PC-9 (cell line): ENCODE measurements around the gene CHEK2. TPM values are rescaled to one million over a fixed set of nuclear protein-coding genes. Genes with fewer than 3 reads are reported as not detected.

Experiments used
- BruUV-seq: library from RNA; stranded (reverse); fragments of 400-500 nt; replicated peaks from 2 replicates; lab custom pipeline; 2021; lab: Mats Ljungman, UMichigan
- CTCF ChIA-PET: fragments of 300-600 bp; sonication (Branson Sonifier 250); formaldehyde crosslinking; loops from one replicate; lab custom pipeline; 2022; ENCODE audit warnings: antibody characterized with exemption; lab: Charles Lee
- POLR2A ChIA-PET: fragments of 300-600 bp; sonication (Branson Sonifier 250); formaldehyde crosslinking; loops from one replicate; lab custom pipeline; 2022; ENCODE audit warnings: antibody characterized with exemption; ENCODE audit not compliant: unreplicated experiment; lab: Charles Lee
- DNase-seq, 2 experiments: peaks; one replicate each; pipeline versions ENCODE4 v3.0.0 to v3.0.0-alpha.2; 2015 to 2022; ENCODE audit warnings: mixed read lengths in 1 of 2
- H2AFZ ChIP-seq: fragments of 200-600 bp; sonication (generic); 2 replicates; pipeline ENCODE4 v1.8.1; 2017; ENCODE audit warnings: antibody characterized with exemption
- H3F3A ChIP-seq: fragments of 200-600 bp; sonication (generic); 2 replicates; pipeline ENCODE4 v1.8.1; 2017; ENCODE audit warnings: antibody characterized with exemption, mild to moderate bottlenecking, low read depth; ENCODE audit not compliant: insufficient read depth
- H3K27ac ChIP-seq: fragments of 200-600 bp; sonication (generic); 2 replicates; pipeline ENCODE4 v1.6.1; 2016; ENCODE audit warnings: mixed run types
- H3K27me3 ChIP-seq: fragments of 200-600 bp; sonication (generic); 2 replicates; pipeline ENCODE4 v1.6.1; 2016; ENCODE audit warnings: low read depth, mixed run types; ENCODE audit not compliant: insufficient read depth
- H3K36me3 ChIP-seq: fragments of 200-600 bp; sonication (generic); 2 replicates; pipeline ENCODE4 v1.6.1; 2016; ENCODE audit warnings: low read depth, mixed run types
- H3K4me1 ChIP-seq: fragments of 200-600 bp; sonication (generic); replicated peaks from 2 replicates; pipeline ENCODE4 v1.6.1; 2016; ENCODE audit warnings: mixed run types; ENCODE audit not compliant: insufficient read depth
- H3K4me2 ChIP-seq: fragments of 200-600 bp; sonication (generic); 2 replicates; pipeline ENCODE4 v1.6.1; 2017; ENCODE audit warnings: mixed run types
- H3K4me3 ChIP-seq: fragments of 200-600 bp; sonication (generic); 2 replicates; pipeline ENCODE4 v1.6.1; 2016; ENCODE audit warnings: mixed run types
- H3K79me2 ChIP-seq: fragments of 200-600 bp; sonication (generic); 2 replicates; pipeline ENCODE4 v1.6.1; 2017; ENCODE audit warnings: low read depth, mixed run types
- H3K9me2 ChIP-seq: fragments of 200-600 bp; sonication (generic); 2 replicates; pipeline ENCODE4 v1.8.1; 2017; ENCODE audit warnings: mild to moderate bottlenecking; ENCODE audit not compliant: insufficient read depth
- H3K9me3 ChIP-seq: fragments of 200-600 bp; sonication (generic); 2 replicates; pipeline ENCODE4 v1.8.1; 2016; ENCODE audit warnings: low read depth; ENCODE audit not compliant: insufficient read depth
- H4K20me1 ChIP-seq: fragments of 200-600 bp; sonication (generic); 2 replicates; pipeline ENCODE4 v1.8.1; 2017; ENCODE audit not compliant: insufficient read depth
- EZH2 ChIP-seq: fragments of 200-600 bp; sonication (generic); IDR thresholded peaks from 2 replicates; pipeline ENCODE4 v1.8.0; 2017; ENCODE audit warnings: antibody characterized with exemption, low read depth
- intact Hi-C: fragments of 100-400 bp; cut with micrococcal nuclease; formaldehyde crosslinking; loops from one replicate; pipeline ENCODE4 v1.10.0; 2022; ENCODE audit not compliant: unreplicated experiment
- total RNA-seq: library from RNA; stranded (reverse); gene quantifications from 2 replicates; pipeline ENCODE4 v1.2.3, GENCODE V29; 2021
- TF ChIP-seq, protein P1 (sequence below): fragments of 200-600 bp; sonication (generic); conservative IDR thresholded peaks from 2 replicates; pipeline ENCODE4 v1.6.1; 2017; ENCODE audit warnings: mixed run types, antibody characterized with exemption, mild to moderate bottlenecking, moderate library complexity

Gene CHEK2
- total RNA-seq, 1 experiment from 2014 or later = 32.8 TPM

DNA sequence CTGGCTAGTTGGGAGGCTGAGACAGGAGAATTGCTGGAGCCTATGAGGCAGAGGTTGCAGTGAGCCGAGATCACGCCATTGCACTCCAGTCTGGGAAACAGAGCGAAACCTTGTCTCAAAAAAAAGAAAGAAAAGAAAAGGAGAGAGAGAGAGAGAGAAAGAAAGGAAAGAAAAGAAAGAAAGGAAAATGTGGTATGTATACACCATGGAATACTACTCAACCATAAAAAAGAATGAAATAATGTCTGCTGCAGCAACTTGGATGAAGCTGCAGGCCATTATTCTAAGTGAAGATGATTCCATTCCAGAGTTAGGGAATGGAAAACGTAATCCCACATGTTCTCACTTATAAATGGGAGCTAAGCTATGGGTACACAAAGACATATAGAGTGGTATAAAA is 92.8 kb downstream of the CHEK2 start:
- CTCF ChIA-PET = no interaction called here
- POLR2A ChIA-PET = no interaction called here
- BruUV-seq = no TSS peak
- Histone ChIP-seq H3F3A (no peaks in the 10 kb centered on the region), H3K9me3 (no peaks in the 10 kb centered on the region), H3K27me3 (no peaks in the 10 kb centered on the region; the same call in 1 of the 2 replicates), H3K27ac (no peak overlapping the region), H3K79me2 (no peaks in the 10 kb centered on the region), H3K4me3 (no peak overlapping the region), H3K9me2 (no peaks in the 10 kb centered on the region), H3K4me2 (no peak overlapping the region), H3K4me1 (no peaks in the 10 kb centered on the region), H4K20me1 (no peaks in the 10 kb centered on the region), H2AFZ (no peak overlapping the region), H3K36me3 (no peaks in the 10 kb centered on the region)
- TF ChIP-seq EZH2 = no peak
- TF ChIP-seq, protein P1, sequence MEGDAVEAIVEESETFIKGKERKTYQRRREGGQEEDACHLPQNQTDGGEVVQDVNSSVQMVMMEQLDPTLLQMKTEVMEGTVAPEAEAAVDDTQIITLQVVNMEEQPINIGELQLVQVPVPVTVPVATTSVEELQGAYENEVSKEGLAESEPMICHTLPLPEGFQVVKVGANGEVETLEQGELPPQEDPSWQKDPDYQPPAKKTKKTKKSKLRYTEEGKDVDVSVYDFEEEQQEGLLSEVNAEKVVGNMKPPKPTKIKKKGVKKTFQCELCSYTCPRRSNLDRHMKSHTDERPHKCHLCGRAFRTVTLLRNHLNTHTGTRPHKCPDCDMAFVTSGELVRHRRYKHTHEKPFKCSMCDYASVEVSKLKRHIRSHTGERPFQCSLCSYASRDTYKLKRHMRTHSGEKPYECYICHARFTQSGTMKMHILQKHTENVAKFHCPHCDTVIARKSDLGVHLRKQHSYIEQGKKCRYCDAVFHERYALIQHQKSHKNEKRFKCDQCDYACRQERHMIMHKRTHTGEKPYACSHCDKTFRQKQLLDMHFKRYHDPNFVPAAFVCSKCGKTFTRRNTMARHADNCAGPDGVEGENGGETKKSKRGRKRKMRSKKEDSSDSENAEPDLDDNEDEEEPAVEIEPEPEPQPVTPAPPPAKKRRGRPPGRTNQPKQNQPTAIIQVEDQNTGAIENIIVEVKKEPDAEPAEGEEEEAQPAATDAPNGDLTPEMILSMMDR = no peak
- intact Hi-C loops = no loop called here
- DNase-seq = no peak

- Histone ChIP-seq H3K27me3 (no peaks in the 10 kb centered on the region; the same call in 1 of the 2 replicates), H3K4me3 (no peak overlapping the region), H2AFZ (no peak overlapping the region), H3K27ac (no peak overlapping the region), H3K4me1 (no peaks in the 10 kb centered on the region), H3K79me2 (no peaks in the 10 kb centered on the region), H4K20me1 (no peaks in the 10 kb centered on the region), H3F3A (no peaks in the 10 kb centered on the region), H3K9me3 (no peaks in the 10 kb centered on the region), H3K9me2 (no peaks in the 10 kb centered on the region), H3K4me2 (no peak overlapping the region), H3K36me3 (no peaks in the 10 kb centered on the region)
- TF ChIP-seq EZH2 = no peak
- TF ChIP-seq, protein P1 = no peak
- POLR2A ChIA-PET = no interaction called here
- CTCF ChIA-PET = no interaction called here
- no TSS peak for BruUV-seq
- DNase-seq = no peak
- intact Hi-C loops = no loop called here
Observed at GRCh38 chr22:28647216-28647615, 94.4 kb downstream of the CHEK2 start.

DNA sequence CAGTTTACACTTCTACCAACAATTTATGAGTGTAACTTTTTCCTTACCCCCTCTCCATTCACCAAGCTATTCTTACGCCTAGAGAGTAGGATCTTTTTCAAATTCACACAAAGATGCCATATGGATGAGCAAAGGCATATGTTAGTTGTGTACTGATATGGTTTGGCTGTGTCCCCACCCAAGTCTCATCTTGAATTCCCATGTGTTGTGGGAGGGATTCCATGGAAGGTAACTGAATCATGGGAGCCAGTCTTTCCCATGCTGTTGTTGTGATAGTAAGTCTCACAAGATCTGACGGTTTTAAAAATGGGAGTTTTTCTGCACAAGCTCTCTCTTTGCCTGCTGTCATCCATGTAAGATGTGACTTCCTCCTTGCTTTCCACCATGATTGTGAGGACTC is 102.3 kb downstream of the CHEK2 start:
- no TSS peak for BruUV-seq
- H4K20me1 ChIP-seq = no peaks in the 10 kb centered on the region
- H3K27me3 ChIP-seq = no peaks in the 10 kb centered on the region
- no peak overlapping the region for H2AFZ ChIP-seq
- POLR2A ChIA-PET = no interaction called here
- CTCF ChIA-PET = no interaction called here
- DNase-seq = no peak
- no peaks in the 10 kb centered on the region for H3K36me3 ChIP-seq
- intact Hi-C loops = no loop called here
- H3K4me3 ChIP-seq = no peak overlapping the region
- no peaks in the 10 kb centered on the region for H3K9me3 ChIP-seq
- no peaks in the 10 kb centered on the region for H3K4me1 ChIP-seq
- no peaks in the 10 kb centered on the region for H3K9me2 ChIP-seq
- no peak overlapping the region for H3K27ac ChIP-seq
- H3K4me2 ChIP-seq = no peak overlapping the region
- no peak for TF ChIP-seq EZH2
- TF ChIP-seq, protein P1 = no peak
- H3F3A ChIP-seq = no peaks in the 10 kb centered on the region
- no peaks in the 10 kb centered on the region for H3K79me2 ChIP-seq

Other genes with a start within 250 kb of the CHEK2 start
- 6.7 and 8.5 TPM in 2 replicates for gene TTC28, start 62.0 kb downstream of the CHEK2 start, total RNA-seq
- 8.3 and 10.0 TPM in 2 replicates for gene HSCB, start 219 bp upstream of the CHEK2 start, total RNA-seq
- gene CCDC117, start 30.9 kb upstream of the CHEK2 start, total RNA-seq = 11.4 and 12.3 TPM in 2 replicates
- 35.2 and 47.7 TPM in 2 replicates for gene XBP1, start 58.7 kb upstream of the CHEK2 start, total RNA-seq
- 5.2 TPM in 2 replicates for gene ZNRF3, start 141.8 kb upstream of the CHEK2 start, total RNA-seq